Ascending aorta (tissue), 2 donors: Measurements from ENCODE around the gene KCNMA1. TPM values are rescaled to one million over a fixed set of nuclear protein-coding genes. Genes with fewer than 3 reads are reported as not detected.

Source experiments
- DNase-seq, 2 donors: peaks; one replicate each; pipeline ENCODE4 v3.0.0-alpha.2; 2019; ENCODE audit warnings: low spot score in 2 of 2
- H3K27ac ChIP-seq, 2 donors: fragments of 200-600 bp; sonication (generic); one replicate each; pipeline ENCODE4 v1.5.1; 2016 to 2017; ENCODE audit warnings: mild to moderate bottlenecking in 1 of 2
- H3K27me3 ChIP-seq: fragments of 200-600 bp; sonication (generic); one replicate; pipeline ENCODE4 v1.5.1; 2017
- H3K36me3 ChIP-seq, 2 donors: fragments of 200-600 bp; sonication (generic); one replicate each; pipeline ENCODE4 v1.5.1; 2016
- H3K4me1 ChIP-seq, 2 donors: fragments of 200-600 bp; sonication (generic); one replicate each; pipeline ENCODE4 v1.5.1; 2016 to 2017; ENCODE audit warnings: mild to moderate bottlenecking in 1 of 2
- H3K4me3 ChIP-seq, 2 donors: fragments of 200-600 bp; sonication (generic); one replicate each; pipeline ENCODE4 v1.5.1; 2016 to 2017; ENCODE audit warnings: mild to moderate bottlenecking in 1 of 2
- H3K9me3 ChIP-seq, 2 donors: fragments of 200-600 bp; sonication (generic); one replicate each; pipeline ENCODE4 v1.5.1; 2016
- CTCF ChIP-seq, 3 experiments: fragments of 200-600 bp in 2 of 3; fragments of 450-650 bp in 1 of 3; sonication (generic) in 2 of 3; IDR thresholded peaks; one replicate each; pipeline ENCODE4 v1.5.1; 2016 to 2019; ENCODE audit warnings: antibody characterized with exemption in 3 of 3, mild to moderate bottlenecking in 1 of 3, moderate library complexity in 1 of 3
- intact Hi-C: fragments of 100-400 bp; cut with DNase I; formaldehyde crosslinking; loops from one replicate; pipeline ENCODE4 v1.15.1; 2023
- total RNA-seq: library from RNA; depleted of rRNA; stranded (reverse); fragments of >200 nt; gene quantifications from one replicate; pipeline ENCODE4 v1.1.0, GENCODE V29; 2016

Gene KCNMA1
- total RNA-seq, 1 donor from 2014 or later, result 28.6 TPM

DNA sequence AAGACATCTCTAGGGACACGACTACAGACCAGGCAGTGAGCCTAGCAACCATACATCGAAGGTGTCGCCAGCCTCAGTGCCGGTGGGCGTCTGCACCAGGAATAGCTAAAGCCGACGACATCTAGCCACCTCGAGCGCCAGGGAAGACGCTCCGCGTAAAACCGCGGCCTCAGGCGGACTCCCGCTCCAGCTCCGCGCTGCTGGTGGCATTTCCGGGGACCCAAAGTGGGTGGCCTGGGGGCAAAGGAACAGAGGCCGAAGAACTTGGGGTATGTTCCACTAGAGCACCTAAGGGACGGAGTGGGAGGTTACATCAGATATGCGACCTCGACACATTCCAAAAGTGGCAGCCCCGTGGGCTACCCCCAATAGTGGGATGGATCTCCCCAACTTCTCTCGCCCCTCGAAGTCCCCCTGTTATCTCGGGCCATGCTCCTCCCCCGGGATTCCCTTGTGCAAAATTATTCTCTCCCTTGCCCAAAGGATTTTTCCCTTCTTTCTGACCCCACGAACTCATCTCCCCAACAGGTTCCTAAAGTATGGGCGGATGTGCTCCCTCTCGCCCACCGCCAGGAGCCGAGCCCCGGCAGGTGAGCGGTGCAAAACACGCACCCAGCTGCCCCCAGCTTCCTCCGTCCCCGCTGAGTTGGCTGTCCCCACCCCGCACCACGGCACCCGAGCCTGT, 1.2 kb downstream of the KCNMA1 start:
- Histone ChIP-seq H3K27ac (peak overlapping the region; percentile 79 to 86), H3K4me1 (peaks cover 9 to 50% of the 10 kb centered on the region in 2 donors)
- peak in 2 of 3 experiments; percentile 20 to 31 for TF ChIP-seq CTCF (IDR thresholded peaks at IDR 0.05)

DNA sequence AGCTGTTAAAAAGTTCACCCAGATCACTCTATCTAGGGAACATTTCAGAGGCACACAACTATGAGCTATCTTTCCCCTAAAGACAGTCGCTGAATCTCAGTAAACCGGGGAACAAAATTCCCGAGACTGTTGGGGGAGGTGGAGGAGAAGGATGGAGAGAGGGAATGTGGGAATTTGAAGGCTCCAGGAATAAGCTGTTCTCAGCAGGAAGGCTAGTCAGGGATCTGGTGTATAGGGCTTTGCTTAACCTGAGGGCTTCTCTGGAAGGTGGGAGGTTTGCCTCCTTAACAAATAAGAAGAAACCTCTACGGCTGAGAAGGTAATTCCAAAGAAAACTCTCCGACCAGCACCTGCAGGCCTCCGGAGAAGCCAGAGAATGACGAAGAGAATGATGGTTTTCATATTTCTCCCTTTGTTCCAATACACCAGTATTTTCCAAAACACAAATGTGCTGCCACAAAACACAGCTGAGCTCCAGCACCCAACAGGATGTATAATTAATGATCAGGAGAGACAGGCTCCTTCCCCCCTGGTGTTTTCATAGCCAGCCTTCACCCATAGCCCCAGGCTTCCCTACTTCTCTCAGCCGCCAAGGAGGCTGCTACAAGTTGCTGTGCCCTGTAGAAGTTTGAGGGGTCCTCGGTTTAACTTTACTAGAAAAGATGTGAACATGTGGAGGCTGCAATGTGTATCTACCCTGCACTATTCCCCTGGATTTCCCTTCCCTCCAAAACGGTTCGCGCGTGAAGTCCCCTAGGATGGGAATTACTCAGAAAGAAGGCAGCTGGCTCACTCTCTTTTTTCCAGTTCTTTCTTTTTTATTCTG, 2.0 kb downstream of the KCNMA1 start:
- intact Hi-C loops, result loop anchor here (2.0 to 5.0 kb wide), 4 partner anchors 73 to 388 kb away; no protein-coding TSS in a partner anchor
- Histone ChIP-seq H3K9me3 (no peaks in the 10 kb centered on the region), H3K36me3 (no peaks in the 10 kb centered on the region), H3K4me3 (peak overlapping the region; percentile 75 to 76), H3K27ac (peak overlapping the region; percentile 79 to 86), H3K4me1 (peaks cover 9 to 50% of the 10 kb centered on the region in 2 donors), H3K27me3 (no peaks in the 10 kb centered on the region)
- DNase-seq, result peak in 1 of 2 donors; percentile 58
- no peak for TF ChIP-seq CTCF (IDR thresholded peaks at IDR 0.05)

More for the DNA sequence above, 1.2 kb downstream of the KCNMA1 start:
- Histone ChIP-seq H3K27me3 (no peaks in the 10 kb centered on the region), H3K36me3 (no peaks in the 10 kb centered on the region), H3K4me3 (peak overlapping the region; percentile 75 to 76), H3K9me3 (no peaks in the 10 kb centered on the region)
- intact Hi-C loops, result loop anchor here (2.0 to 5.0 kb wide), 4 partner anchors 74 to 389 kb away; no protein-coding TSS in a partner anchor
- peak in 1 of 2 donors; percentile 64 for DNase-seq

- intact Hi-C loops, result loop anchor here (5.0 kb wide), 3 partner anchors 83 to 388 kb away; no protein-coding TSS in a partner anchor
- Histone ChIP-seq H3K4me3 (peak overlapping the region; percentile 75 to 76), H3K4me1 (peaks cover 6 to 51% of the 10 kb centered on the region in 2 donors), H3K36me3 (no peaks in the 10 kb centered on the region), H3K27me3 (no peaks in the 10 kb centered on the region), H3K9me3 (no peaks in the 10 kb centered on the region), H3K27ac (peak overlapping the region; percentile 79 to 86)
- DNase-seq, result no peak
- TF ChIP-seq CTCF (IDR thresholded peaks at IDR 0.05), result no peak
Observed at GRCh38 chr10:77634939-77635338, 2.7 kb downstream of the KCNMA1 start.

GRCh38 chr10:77633376-77633775, 4.2 kb downstream of the KCNMA1 start:
- no peaks in the 10 kb centered on the region for H3K9me3 ChIP-seq
- peak in 1 of 2 donors; percentile 37 for DNase-seq
- H3K36me3 ChIP-seq, result no peaks in the 10 kb centered on the region
- H3K4me3 ChIP-seq, result no peak overlapping the region
- peaks cover 0 to 43% of the 10 kb centered on the region in 2 donors for H3K4me1 ChIP-seq
- no peak for TF ChIP-seq CTCF (IDR thresholded peaks at IDR 0.05)
- no peaks in the 10 kb centered on the region for H3K27me3 ChIP-seq
- intact Hi-C loops, result no loop called here
- H3K27ac ChIP-seq, result peak overlapping the region; percentile 79 to 86

DNA sequence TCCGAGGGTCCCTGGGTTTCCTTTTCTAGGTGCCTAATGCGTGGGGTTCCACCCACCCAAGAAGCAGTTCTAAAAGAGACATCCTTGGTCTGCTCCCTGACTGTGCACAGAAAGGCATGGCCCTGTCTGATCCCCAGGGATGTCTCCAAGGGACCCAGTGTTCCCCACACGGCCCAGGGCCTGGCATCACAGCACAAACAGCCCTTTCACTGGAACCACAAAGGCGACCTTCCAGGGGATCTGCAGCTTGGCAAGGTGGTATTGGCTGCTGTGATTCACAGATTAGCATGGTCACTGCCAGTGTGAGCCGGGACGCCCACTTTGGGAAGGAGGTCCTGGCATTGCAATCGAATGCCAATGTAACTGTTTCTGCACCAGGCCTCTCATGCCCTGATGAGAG, 6.4 kb downstream of the KCNMA1 start:
- no peaks in the 10 kb centered on the region for H3K27me3 ChIP-seq
- peak overlapping the region; percentile 79 to 86 for H3K27ac ChIP-seq
- H3K36me3 ChIP-seq, result no peaks in the 10 kb centered on the region
- TF ChIP-seq CTCF (IDR thresholded peaks at IDR 0.05), result no peak
- peaks cover 0 to 43% of the 10 kb centered on the region in 2 donors for H3K4me1 ChIP-seq
- DNase-seq, result peak in 1 of 2 donors; percentile 84
- intact Hi-C loops, result loop anchor here (2.0 kb wide), 1 partner anchor 44 kb away; no protein-coding TSS in a partner anchor
- H3K4me3 ChIP-seq, result no peak overlapping the region
- H3K9me3 ChIP-seq, result no peaks in the 10 kb centered on the region
